Stimulated activated CD8-positive, alpha-beta memory T cell treated with anti-CD3 and anti-CD28 coated beads, Interleukin-4, amount 100 ng/mL, for 1 hour (primary cell): Measurements from ENCODE around the gene CEACAM4.
"Not testable (repeated sequence)": the region's sequence is repeated elsewhere in the genome, so short reads cannot be mapped to it uniquely, and the experiment has no call there.

Experiments
- DNase-seq, 2 donors: peaks; one replicate each; pipeline ENCODE4 v3.0.0-alpha.2; 2020; ENCODE audit warnings: low read depth in 2 of 2, low spot score in 1 of 2

Gene CEACAM4

DNA sequence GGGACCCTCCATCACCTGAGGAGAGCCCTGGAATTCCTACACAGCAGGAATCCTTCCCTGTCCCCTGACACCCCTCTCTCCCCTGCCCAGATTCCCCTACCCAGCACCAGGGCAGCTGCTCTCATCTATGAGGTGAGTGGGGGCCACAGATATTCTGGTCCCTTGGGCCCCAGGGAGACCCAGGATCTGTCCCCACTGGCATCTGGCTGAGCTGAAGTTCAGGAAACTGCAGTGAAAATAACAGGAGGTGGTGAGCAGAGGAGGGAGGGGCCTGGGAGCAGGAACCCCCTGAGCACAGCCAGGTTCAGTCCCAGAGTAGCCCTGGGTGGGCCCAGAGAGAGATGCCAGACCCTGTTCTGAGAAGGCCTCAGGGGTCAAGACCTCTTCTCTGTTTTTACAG, 40.8 kb downstream of the CEACAM4 start:
- DNase-seq = no peak

DNA sequence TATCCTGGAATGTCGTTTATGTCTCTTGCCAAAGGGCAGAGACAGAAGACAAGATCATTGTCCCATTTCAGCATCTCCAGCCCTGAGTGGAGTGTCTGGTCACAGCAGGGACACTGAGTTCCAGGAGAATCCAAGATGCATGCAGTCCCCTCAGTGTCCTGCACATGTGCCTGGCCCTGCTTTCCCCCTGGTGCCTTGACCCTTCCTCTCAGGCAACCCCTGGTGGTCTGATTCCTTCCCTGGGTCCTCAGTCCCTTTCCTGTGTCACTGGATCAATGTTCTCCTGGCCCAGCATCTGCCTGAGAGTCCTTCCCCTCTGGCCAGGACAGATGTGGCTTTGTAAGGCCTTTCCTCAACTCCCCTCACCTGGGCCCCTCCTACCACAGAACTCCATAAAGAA, 41.9 kb downstream of the CEACAM4 start:
- no peak for DNase-seq

DNA sequence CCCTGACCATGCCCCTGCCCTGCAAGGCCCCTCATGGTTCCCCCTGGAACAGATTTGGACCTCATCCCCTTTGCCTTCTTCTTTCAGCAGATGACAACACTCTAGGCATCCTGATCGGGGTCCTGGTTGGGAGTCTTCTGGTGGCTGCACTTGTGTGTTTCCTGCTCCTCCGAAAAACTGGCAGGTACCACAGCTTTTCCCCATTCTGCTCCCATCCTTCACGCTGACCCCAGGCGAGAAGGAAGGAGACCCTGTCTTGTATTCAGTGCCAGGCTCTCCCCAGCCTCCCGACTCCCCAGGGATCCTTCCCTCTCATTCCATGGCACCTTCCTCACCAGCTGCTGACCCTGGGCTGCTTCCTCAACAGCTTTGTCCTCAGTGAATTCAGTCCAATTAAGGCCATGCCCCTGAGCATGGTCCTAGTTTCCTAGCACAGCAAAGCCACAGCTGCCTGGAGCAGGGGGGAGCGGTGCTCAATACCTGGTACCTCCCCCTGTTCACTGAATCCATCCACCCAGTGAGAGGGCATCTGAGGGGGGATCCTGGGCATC, 42.5 kb downstream of the CEACAM4 start:
- no peak for DNase-seq

DNA sequence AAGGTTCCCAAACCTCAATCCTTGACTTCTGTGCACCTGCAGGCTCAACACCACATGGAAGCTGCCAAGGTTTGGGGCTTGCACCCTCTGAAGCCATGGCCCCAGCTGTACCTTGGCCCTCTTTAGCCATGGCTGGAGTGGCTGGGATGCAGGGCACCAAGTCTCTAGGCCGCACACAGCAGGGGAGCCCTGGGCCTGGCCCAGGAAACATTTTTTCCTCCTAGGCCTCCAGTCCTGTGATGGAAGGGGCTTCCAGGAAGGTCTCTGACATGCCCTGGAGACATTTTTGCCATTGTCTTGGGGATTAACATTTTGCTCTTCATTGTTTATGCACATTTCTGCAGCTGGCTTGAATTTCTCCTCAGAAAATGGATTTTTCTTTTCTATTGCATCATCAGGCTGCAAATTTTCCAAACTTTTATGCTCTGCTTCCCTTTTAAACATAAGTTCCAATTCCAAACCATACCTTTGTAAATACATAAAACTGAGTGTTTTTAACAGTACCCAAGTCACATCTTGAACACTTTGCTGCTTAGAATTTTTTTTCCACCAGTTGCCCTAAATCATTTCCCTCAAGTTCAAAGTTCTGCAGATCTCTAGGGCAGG, 44.2 kb downstream of the CEACAM4 start:
- not testable (repeated sequence) for DNase-seq

DNA sequence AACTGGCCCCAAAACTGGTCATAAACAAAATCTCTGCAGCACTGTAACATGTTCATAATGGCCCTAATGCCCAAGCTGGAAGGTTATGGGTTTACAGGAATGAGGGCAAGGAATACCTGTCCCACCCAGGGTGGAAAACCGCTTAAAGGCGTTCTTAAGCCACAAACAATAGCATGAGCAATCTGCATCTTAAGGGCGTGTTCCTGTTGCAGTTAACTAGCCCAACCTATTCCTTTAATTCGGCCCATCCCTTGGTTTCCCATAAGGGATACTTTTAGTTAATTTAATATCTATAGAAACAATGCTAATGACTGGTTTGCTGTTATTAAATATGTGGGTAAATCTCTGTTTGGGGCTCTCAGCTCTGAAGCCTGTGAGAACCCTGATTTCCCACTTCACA, 45.8 kb downstream of the CEACAM4 start:
- DNase-seq = not testable (repeated sequence)

DNA sequence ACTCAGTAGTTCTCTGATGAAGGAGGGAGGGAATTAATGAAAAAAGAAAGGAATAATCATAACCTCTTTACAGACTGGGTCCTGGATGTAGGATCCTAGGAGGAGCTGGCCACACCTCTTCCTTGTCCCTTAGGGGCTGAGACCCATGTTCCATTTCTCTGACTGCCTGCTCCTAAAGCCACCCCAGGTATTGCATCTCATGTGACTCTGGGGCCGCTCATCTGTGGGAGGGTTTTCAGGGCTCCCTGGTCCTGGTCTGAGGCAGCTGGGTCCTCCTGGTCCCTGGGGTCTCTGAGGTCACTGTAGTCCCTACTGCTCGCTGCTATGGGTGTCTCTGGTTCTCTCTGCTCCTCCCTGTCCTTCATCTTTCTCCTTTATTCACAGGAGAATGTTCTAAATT, 48.0 kb downstream of the CEACAM4 start:
- DNase-seq = no peak

DNA sequence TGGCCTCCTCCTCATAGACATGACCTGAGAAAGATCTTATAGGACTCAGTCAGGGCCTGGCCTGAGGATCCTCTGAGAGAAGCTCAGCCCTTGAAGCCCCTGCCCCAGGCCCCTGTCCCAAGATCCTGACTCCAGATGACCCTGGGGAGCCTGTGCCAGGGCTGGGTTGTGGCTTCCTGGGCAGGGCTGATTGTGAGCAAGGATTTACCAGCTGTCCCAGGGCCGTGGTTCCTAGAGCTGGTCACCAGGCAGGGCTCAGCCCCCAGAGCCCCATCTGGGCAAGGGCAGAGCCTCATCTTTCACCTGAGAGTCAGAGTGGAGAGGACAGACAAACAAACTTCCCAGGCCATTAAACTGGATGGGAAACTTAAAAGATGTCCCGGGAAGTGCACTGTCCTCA, 49.0 kb downstream of the CEACAM4 start:
- DNase-seq = no peak

DNA sequence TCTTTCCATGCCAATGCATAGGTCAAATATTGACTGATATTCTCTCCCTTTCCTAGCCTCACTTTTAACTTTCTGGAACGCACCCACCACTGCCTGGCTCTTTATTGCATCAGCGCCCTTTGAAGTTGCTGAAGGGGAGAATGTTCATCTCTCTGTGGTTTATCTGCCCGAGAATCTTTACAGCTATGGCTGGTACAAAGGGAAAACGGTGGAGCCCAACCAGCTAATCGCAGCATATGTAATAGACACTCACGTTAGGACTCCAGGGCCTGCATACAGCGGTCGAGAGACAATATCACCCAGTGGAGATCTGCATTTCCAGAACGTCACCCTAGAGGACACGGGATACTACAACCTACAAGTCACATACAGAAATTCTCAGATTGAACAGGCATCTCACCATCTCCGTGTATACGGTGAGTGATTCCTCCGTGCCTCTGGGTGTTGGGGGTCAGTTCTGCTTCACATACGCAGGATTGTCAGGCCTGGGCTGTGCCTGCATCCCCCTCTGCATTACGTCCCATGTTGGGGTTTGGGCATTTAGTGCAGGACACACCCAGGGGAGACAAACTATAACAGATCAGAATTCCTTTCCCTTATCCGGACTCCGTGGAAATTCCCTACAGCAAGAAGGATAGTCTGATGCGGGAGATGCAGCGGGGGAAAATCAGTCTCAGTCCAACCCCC, 49.6 kb downstream of the CEACAM4 start:
- no peak for DNase-seq

DNA sequence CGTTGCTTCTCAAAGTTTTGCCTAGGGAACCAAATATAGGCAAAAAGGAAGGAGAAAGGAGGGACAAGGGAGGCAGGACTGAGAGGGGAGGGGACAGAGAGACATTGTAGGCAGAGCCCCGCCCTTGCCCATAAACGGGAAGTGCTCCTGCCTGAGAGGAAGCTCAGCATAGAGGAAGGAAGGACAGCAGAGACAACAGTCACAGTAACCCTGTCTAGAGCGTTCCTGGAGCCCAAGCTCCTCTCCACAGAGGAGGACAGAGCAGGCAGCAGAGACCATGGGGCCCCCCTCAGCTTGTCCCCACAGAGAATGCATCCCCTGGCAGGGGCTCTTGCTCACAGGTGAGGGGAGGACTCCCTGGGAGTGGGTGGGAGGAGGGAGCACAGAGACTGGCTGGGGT, 50.9 kb downstream of the CEACAM4 start, which contains the start of gene CEACAM21:
TSS of gene CEACAM21 (plus strand) at position 169 of the 400 bp plus-strand sequence. CDS start at position 278, 109 bp downstream.
- no peak for DNase-seq

DNA sequence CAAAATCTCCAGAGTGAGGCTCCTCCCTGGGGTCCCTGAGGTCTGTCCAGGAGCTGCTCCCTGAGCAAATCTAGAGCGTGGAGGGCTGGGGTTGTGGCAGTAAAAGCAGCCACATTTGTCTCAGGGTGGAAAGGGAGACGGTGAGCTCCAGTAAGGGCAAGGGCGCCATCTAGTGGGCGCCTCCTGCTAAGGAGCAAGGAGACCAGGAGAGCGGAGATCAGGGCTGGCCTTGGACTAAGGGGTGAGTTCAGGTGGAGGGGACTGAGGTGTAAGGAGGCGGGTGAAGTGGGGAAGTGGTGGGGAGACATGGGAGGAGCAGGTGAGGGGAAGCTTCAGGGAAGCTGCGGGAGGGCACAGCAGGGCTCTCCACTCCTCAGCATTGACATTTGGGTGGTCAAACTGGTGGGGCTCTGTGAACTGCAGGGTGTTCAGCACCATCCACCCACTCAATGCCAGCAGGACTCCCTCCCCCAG, 56.2 kb downstream of the CEACAM4 start:
- peak; percentile 58 to 69 for DNase-seq

DNA sequence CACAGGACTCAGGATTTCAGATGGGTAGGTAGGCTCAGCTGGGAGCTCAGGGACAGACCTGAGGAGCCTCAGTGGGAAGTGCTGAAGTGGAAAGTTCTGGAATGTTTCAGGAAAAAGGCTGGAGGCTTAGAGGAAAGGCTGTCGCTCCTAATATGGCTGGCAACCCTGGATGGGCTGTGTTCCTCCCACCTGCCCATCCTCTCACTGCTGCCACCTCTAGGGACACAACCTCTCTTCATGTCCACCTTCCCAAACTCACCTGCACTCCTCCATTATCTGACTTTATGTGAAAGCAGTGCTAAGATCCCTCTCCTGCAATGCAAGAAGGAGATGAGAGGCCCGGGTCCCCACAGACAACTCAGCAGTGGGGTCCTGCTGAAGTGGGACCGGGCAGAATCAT, 56.7 kb downstream of the CEACAM4 start:
- no peak for DNase-seq

DNA sequence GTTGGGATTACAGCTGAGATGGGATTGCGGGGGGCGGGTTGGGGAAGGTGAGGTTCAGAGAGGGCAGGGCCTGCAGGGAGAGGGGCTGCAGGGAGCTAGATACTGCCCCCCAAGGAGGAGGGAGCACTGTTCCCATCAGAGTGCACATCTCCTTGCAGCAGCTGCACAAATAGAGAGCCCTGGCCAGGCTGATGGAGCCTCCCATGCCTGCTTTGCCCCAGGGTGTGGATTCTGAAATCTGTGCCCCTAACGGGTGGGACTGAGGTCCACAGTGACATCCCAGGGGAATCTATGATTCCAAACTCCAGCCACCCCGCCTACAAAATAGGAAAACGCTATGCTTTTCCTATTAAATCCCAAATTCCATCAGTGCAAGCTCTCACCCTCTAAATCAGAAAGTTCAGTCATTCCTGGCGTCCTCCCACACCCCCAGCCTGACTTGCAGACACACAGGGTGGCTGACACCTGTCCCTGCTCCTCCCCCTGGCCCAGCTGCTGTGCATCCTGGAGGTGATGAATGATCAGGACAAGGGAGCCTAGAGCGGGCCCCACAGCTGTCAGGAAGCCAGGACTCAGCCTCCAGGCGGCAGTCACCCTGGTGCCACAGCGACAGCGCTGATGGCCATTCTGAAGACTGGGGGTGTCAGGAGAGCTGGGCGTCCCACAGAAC, 57.3 kb downstream of the CEACAM4 start:
- DNase-seq = no peak
